Stimulated activated CD4-positive, alpha-beta T cell treated with anti-CD3 and anti-CD28 coated beads, Interleukin-2, amount 100 ng/mL, for 48 hours (primary cell): ENCODE measurements around the gene AFG3L2.

Source experiments
- DNase-seq, 2 donors: peaks; one replicate each; pipeline ENCODE4 v3.0.0-alpha.2; 2020

Gene AFG3L2

GRCh38 chr18:12299862-12300261 lies 77.2 kb downstream of the AFG3L2 start:
- no peak for DNase-seq

- DNase-seq = no peak
Measured at GRCh38 chr18:12296457-12296856, 80.6 kb downstream of the AFG3L2 start.

GRCh38 chr18:12296087-12296403 lies 81.0 kb downstream of the AFG3L2 start:
- DNase-seq = no peak

- DNase-seq = no peak
Measured at GRCh38 chr18:12295389-12296086, 81.5 kb downstream of the AFG3L2 start.

- DNase-seq = no peak
Measured at GRCh38 chr18:12293831-12294230, 83.2 kb downstream of the AFG3L2 start.

- no peak for DNase-seq
Measured at GRCh38 chr18:12291690-12292089, 85.3 kb downstream of the AFG3L2 start.

- no peak for DNase-seq
Measured at GRCh38 chr18:12291161-12291560, 85.9 kb downstream of the AFG3L2 start.

GRCh38 chr18:12290086-12290485 lies 86.9 kb downstream of the AFG3L2 start:
- DNase-seq = no peak

GRCh38 chr18:12288403-12288755 lies 88.6 kb downstream of the AFG3L2 start:
- DNase-seq = no peak

GRCh38 chr18:12287684-12288402 lies 89.2 kb downstream of the AFG3L2 start:
- DNase-seq = no peak

GRCh38 chr18:12287131-12287681 lies 89.8 kb downstream of the AFG3L2 start:
- DNase-seq = no peak

GRCh38 chr18:12283666-12284065 lies 93.4 kb downstream of the AFG3L2 start:
- no peak for DNase-seq

GRCh38 chr18:12283256-12283655 lies 93.8 kb downstream of the AFG3L2 start:
- DNase-seq = no peak

GRCh38 chr18:12282442-12283039 lies 94.5 kb downstream of the AFG3L2 start:
- DNase-seq = no peak

GRCh38 chr18:12281861-12282260 lies 95.2 kb downstream of the AFG3L2 start:
- DNase-seq = no peak

GRCh38 chr18:12279781-12280531 lies 97.1 kb downstream of the AFG3L2 start:
- no peak for DNase-seq
